ENCODE data around the gene PRKCZ.

The PRKCZ gene

DNA sequence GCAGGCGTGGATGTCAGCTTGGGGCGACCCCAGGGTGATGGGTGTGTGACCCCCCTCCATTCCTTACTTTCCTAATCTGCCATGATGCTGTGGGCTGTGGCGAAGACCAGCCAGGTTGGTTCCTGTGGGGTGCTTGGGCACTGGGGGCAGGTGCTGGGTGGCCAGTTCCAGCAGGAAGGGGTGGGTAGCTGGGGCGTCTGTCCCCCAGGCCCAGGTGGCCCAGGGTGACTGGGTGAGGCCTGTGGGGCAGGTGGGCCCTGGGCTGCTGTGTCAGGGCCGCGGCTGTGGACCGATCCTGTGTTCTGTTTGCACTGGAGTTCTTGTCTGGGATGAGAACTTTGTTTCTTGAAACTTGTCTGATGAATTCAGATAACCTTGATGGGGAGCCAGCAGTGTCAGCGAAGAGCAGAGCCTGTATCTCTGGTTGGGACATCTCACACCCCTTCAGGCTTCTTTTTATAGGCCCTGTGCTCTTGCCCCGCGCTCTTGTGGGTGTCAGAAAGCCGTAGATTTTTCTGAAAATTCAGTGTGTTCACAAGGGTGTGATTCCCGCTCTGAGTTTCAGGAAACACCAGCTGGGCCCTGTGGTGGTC lies 3.7 kb downstream of the PRKCZ start:
- TF ChIP-seq, protein P1, sequence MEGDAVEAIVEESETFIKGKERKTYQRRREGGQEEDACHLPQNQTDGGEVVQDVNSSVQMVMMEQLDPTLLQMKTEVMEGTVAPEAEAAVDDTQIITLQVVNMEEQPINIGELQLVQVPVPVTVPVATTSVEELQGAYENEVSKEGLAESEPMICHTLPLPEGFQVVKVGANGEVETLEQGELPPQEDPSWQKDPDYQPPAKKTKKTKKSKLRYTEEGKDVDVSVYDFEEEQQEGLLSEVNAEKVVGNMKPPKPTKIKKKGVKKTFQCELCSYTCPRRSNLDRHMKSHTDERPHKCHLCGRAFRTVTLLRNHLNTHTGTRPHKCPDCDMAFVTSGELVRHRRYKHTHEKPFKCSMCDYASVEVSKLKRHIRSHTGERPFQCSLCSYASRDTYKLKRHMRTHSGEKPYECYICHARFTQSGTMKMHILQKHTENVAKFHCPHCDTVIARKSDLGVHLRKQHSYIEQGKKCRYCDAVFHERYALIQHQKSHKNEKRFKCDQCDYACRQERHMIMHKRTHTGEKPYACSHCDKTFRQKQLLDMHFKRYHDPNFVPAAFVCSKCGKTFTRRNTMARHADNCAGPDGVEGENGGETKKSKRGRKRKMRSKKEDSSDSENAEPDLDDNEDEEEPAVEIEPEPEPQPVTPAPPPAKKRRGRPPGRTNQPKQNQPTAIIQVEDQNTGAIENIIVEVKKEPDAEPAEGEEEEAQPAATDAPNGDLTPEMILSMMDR (IDR thresholded peaks at IDR 0.05; ENCODE audit: low read depth, low read length), result no peak
- TF ChIP-seq EZH2phosphoT487 (IDR thresholded peaks at IDR 0.05; ENCODE audit: low read depth), result no peak
- Histone ChIP-seq H3K4me3 (ENCODE audit: low read length) (no peak overlapping the region), H3K79me2 (ENCODE audit: low read length) (no peaks in the 10 kb centered on the region), H4K20me1 (ENCODE audit: insufficient read depth, low read length) (no peaks in the 10 kb centered on the region), H3K4me2 (ENCODE audit: low read length) (no peak overlapping the region), H3K9me3 (ENCODE audit: insufficient read depth, low read length) (no peaks in the 10 kb centered on the region), H3K9ac (ENCODE audit: low read length) (no peak overlapping the region), H3K27ac (ENCODE audit: low read length) (no peak overlapping the region), H3K4me1 (ENCODE audit: low read length) (no peaks in the 10 kb centered on the region), H2AFZ (ENCODE audit: low read depth, low read length) (no peak overlapping the region), H3K27me3 (ENCODE audit: low read depth, low read length) (no peaks in the 10 kb centered on the region), H3K36me3 (replicated peaks; ENCODE audit: low read depth, low read length) (no peaks in the 10 kb centered on the region)

GRCh38 chr1:2054560-2054959 lies 4.3 kb downstream of the PRKCZ start:
- Histone ChIP-seq H3K36me3 (replicated peaks; ENCODE audit: low read depth, low read length) (no peaks in the 10 kb centered on the region), H3K4me1 (ENCODE audit: low read length) (no peaks in the 10 kb centered on the region), H3K27me3 (ENCODE audit: low read depth, low read length) (no peaks in the 10 kb centered on the region), H3K4me2 (ENCODE audit: low read length) (no peak overlapping the region), H3K79me2 (ENCODE audit: low read length) (no peaks in the 10 kb centered on the region), H3K9me3 (ENCODE audit: insufficient read depth, low read length) (no peaks in the 10 kb centered on the region), H2AFZ (ENCODE audit: low read depth, low read length) (no peak overlapping the region), H3K9ac (ENCODE audit: low read length) (no peak overlapping the region), H3K4me3 (ENCODE audit: low read length) (no peak overlapping the region), H4K20me1 (ENCODE audit: insufficient read depth, low read length) (no peaks in the 10 kb centered on the region), H3K27ac (ENCODE audit: low read length) (no peak overlapping the region)
- TF ChIP-seq, protein P1 (IDR thresholded peaks at IDR 0.05; ENCODE audit: low read depth, low read length), result no peak
- no peak for TF ChIP-seq EZH2phosphoT487 (IDR thresholded peaks at IDR 0.05; ENCODE audit: low read depth)

GRCh38 chr1:2055911-2056575 lies 5.8 kb downstream of the PRKCZ start:
- Histone ChIP-seq H3K4me2 (ENCODE audit: low read length) (no peak overlapping the region), H3K27ac (ENCODE audit: low read length) (no peak overlapping the region), H3K79me2 (ENCODE audit: low read length) (no peaks in the 10 kb centered on the region), H3K36me3 (replicated peaks; ENCODE audit: low read depth, low read length) (no peaks in the 10 kb centered on the region), H3K9me3 (ENCODE audit: insufficient read depth, low read length) (no peaks in the 10 kb centered on the region), H3K4me3 (ENCODE audit: low read length) (no peak overlapping the region), H3K9ac (ENCODE audit: low read length) (no peak overlapping the region), H2AFZ (ENCODE audit: low read depth, low read length) (no peak overlapping the region), H3K4me1 (ENCODE audit: low read length) (no peaks in the 10 kb centered on the region), H3K27me3 (ENCODE audit: low read depth, low read length) (no peaks in the 10 kb centered on the region), H4K20me1 (ENCODE audit: insufficient read depth, low read length) (no peaks in the 10 kb centered on the region)
- TF ChIP-seq, protein P1 (IDR thresholded peaks at IDR 0.05; ENCODE audit: low read depth, low read length), result no peak
- TF ChIP-seq EZH2phosphoT487 (IDR thresholded peaks at IDR 0.05; ENCODE audit: low read depth), result no peak

DNA sequence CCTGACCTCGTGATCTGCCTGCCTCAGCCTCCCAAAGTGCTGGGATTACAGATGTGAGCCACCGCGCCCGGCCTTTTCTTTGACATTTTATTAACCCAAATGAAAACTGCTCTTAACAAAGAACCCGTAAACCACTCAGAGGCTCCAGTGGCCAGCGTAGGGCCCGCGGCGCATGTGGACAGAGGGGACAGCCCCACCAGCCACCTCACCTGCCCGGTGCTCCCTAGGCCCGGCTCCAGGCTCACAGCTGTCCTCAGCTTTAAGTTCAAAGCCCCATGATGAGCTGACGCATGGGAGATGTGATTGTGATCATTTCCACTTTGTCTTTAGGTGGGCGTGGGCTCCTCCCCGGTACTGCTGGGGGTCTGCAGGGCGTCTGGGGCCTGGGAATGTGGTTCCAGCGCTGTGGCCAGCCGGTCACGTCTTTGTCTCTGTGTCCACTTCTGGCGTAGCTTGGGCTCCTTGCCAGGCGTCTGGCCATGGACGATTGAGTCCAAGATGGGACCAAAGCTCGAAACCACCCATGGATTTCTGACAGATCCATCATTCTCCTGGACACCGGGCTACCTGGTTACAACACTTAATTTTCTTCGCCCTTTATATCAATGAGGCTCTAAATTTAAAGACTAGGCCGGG lies 6.9 kb downstream of the PRKCZ start:
- Histone ChIP-seq H2AFZ (ENCODE audit: low read depth, low read length) (no peak overlapping the region), H4K20me1 (ENCODE audit: insufficient read depth, low read length) (no peaks in the 10 kb centered on the region), H3K36me3 (replicated peaks; ENCODE audit: low read depth, low read length) (no peaks in the 10 kb centered on the region), H3K79me2 (ENCODE audit: low read length) (no peaks in the 10 kb centered on the region), H3K4me1 (ENCODE audit: low read length) (no peaks in the 10 kb centered on the region), H3K4me3 (ENCODE audit: low read length) (no peak overlapping the region), H3K27ac (ENCODE audit: low read length) (no peak overlapping the region), H3K27me3 (ENCODE audit: low read depth, low read length) (no peaks in the 10 kb centered on the region), H3K9ac (ENCODE audit: low read length) (no peak overlapping the region), H3K9me3 (ENCODE audit: insufficient read depth, low read length) (no peaks in the 10 kb centered on the region), H3K4me2 (ENCODE audit: low read length) (no peak overlapping the region)
- no peak for TF ChIP-seq EZH2phosphoT487 (IDR thresholded peaks at IDR 0.05; ENCODE audit: low read depth)
- TF ChIP-seq, protein P1 (IDR thresholded peaks at IDR 0.05; ENCODE audit: low read depth, low read length), result no peak

All from OCI-LY3 (cell line).